Endothelial cell of umbilical vein (primary cell): ENCODE measurements around the gene USP4. TPM values are rescaled to one million over a fixed set of nuclear protein-coding genes. Genes with fewer than 3 reads are reported as not detected.

Experiments
- BruUV-seq: library from RNA; stranded (reverse); fragments of 400-500 nt; replicated peaks from 2 replicates; lab custom pipeline; 2021; lab: Mats Ljungman, UMichigan
- CTCF ChIA-PET: fragments of 300-600, 350-600 bp; sonication (Branson Sonifier 250); formaldehyde crosslinking; loops from one replicate; lab custom pipeline; 2021; ENCODE audit warnings: antibody characterized with exemption, inconsistent platforms; lab: Charles Lee
- POLR2A ChIA-PET: fragments of 300-600, 350-600 bp; sonication (Branson Sonifier 250); formaldehyde crosslinking; loops from one replicate; lab custom pipeline; 2021; ENCODE audit warnings: antibody characterized with exemption, inconsistent platforms; lab: Charles Lee
- DNase-seq: peaks from one replicate; pipeline ENCODE4 v3.0.0-alpha.2; 2011; ENCODE audit warnings: low read depth, low spot score
- FAIRE-seq: peaks from 2 replicates; lab custom pipeline; 2011; peaks lifted over from hg19 to GRCh38; lab: Jason Lieb, UNC
- H2AFZ ChIP-seq: 2 replicates; pipeline ENCODE4 v1.6.0; 2012; ENCODE audit warnings: low read depth, low read length, control low read depth, inconsistent platforms
- H3K27ac ChIP-seq: 2 replicates; pipeline ENCODE4 v1.5.1; 2011; ENCODE audit warnings: low read depth, mild to moderate bottlenecking, control low read depth, low read length, moderate library complexity; ENCODE audit not compliant: insufficient read depth
- H3K27me3 ChIP-seq, 2 experiments: 2 replicates each; pipeline versions ENCODE4 v1.6.0 to v1.6.1; 2011; ENCODE audit warnings: low read length in 2 of 2, mixed read lengths in 1 of 2; ENCODE audit not compliant: control insufficient read depth in 2 of 2, insufficient read depth in 2 of 2
- H3K36me3 ChIP-seq, 2 experiments: 2 replicates in 1 of 2; 3 replicates in 1 of 2; pipeline ENCODE4 v1.5.1; 2011; ENCODE audit warnings: low read length in 2 of 2, mild to moderate bottlenecking in 1 of 2, moderate library complexity in 1 of 2; ENCODE audit not compliant: control insufficient read depth in 2 of 2, insufficient read depth in 2 of 2; ENCODE audit errors: extremely low read depth in 1 of 2
- H3K4me1 ChIP-seq: 3 replicates; pipeline ENCODE4 v1.5.1; 2011; ENCODE audit warnings: mild to moderate bottlenecking, low read length; ENCODE audit not compliant: control insufficient read depth, insufficient read depth; ENCODE audit errors: extremely low read depth
- H3K4me2 ChIP-seq: 2 replicates; pipeline ENCODE4 v1.6.1; 2011; ENCODE audit warnings: low read length, control low read depth, mixed read lengths; ENCODE audit not compliant: insufficient read depth
- H3K4me3 ChIP-seq, 3 experiments: fragments of 200-600 bp in 1 of 3; sonication (generic), shearing (Covaris generic) in 1 of 3; replicated peaks in 1 of 3; 2 replicates each; pipeline ENCODE4 v1.5.1; 2011 to 2016; ENCODE audit warnings: control low read depth in 3 of 3, low read length in 3 of 3, mild to moderate bottlenecking in 2 of 3, inconsistent platforms in 1 of 3, low read depth in 1 of 3, moderate library complexity in 1 of 3; ENCODE audit not compliant: insufficient read depth in 1 of 3
- H3K79me2 ChIP-seq: 2 replicates; pipeline ENCODE4 v1.6.0; 2012; ENCODE audit warnings: low read length, inconsistent platforms; ENCODE audit not compliant: control insufficient read depth, insufficient read depth
- H3K9ac ChIP-seq: replicated peaks from 2 replicates; pipeline ENCODE3; 2011; ENCODE audit warnings: low read length, control low read depth; ENCODE audit not compliant: insufficient read depth; ENCODE audit errors: extremely low read depth
- H3K9me1 ChIP-seq: replicated peaks from 3 replicates; pipeline ENCODE4 v1.6.0; 2011; ENCODE audit warnings: mild to moderate bottlenecking, low read length; ENCODE audit not compliant: control insufficient read depth, insufficient read depth; ENCODE audit errors: extremely low read depth
- H3K9me3 ChIP-seq: replicated peaks from 2 replicates; pipeline ENCODE4 v1.5.1; 2012; ENCODE audit warnings: low read length, inconsistent platforms; ENCODE audit not compliant: control insufficient read depth, insufficient read depth
- H4K20me1 ChIP-seq: replicated peaks from 2 replicates; pipeline ENCODE3; 2011; ENCODE audit warnings: mild to moderate bottlenecking, low read length; ENCODE audit not compliant: control insufficient read depth, insufficient read depth; ENCODE audit errors: extremely low read depth
- EZH2 ChIP-seq: IDR thresholded peaks from 2 replicates; pipeline ENCODE4 v1.6.1; 2012; ENCODE audit warnings: borderline replicate concordance, low read depth, mild to moderate bottlenecking, moderate library complexity, low read length, inconsistent platforms; ENCODE audit not compliant: severe bottlenecking
- FOS ChIP-seq: IDR thresholded peaks from 2 replicates; pipeline ENCODE4 v1.6.1; 2011; ENCODE audit warnings: mild to moderate bottlenecking, low read length, moderate library complexity, borderline replicate concordance; ENCODE audit not compliant: insufficient read depth
- GATA2 ChIP-seq: IDR thresholded peaks from 2 replicates; pipeline ENCODE4 v1.7.0; 2011; ENCODE audit warnings: low read depth, mild to moderate bottlenecking, moderate library complexity, mixed read lengths, low read length; ENCODE audit not compliant: insufficient read length, insufficient read depth
- JUN ChIP-seq: IDR thresholded peaks from 2 replicates; pipeline ENCODE4 v1.6.1; 2011; ENCODE audit warnings: borderline replicate concordance, low read depth; ENCODE audit not compliant: insufficient read length, insufficient read depth
- MAX ChIP-seq: IDR thresholded peaks from 2 replicates; pipeline ENCODE4 v1.6.1; 2011; ENCODE audit not compliant: insufficient read depth, insufficient read length
- MYC ChIP-seq: IDR thresholded peaks from one replicate; pipeline ENCODE4 v1.6.1; 2011; ENCODE audit warnings: mild to moderate bottlenecking, low read depth, low read length
- POLR2A ChIP-seq: IDR thresholded peaks from 2 replicates; pipeline ENCODE4 v1.6.1; 2012; ENCODE audit warnings: low read depth, mild to moderate bottlenecking, control low read depth, low read length
- POLR2AphosphoS5 ChIP-seq: IDR thresholded peaks from 2 replicates; pipeline ENCODE4 v1.6.1; 2012; ENCODE audit warnings: low read depth, mild to moderate bottlenecking, control low read depth, low read length, moderate library complexity; ENCODE audit not compliant: insufficient read depth
- dilution Hi-C: fragments of 300-500 bp; cut with MboI; formaldehyde crosslinking; loops from one replicate; pipeline ENCODE4 v1.15.0; 2019; ENCODE audit warnings: low sequenced_read_pairs; ENCODE audit not compliant: extremely low pct_ligation_motif_present
- intact Hi-C: fragments of 100-400 bp; cut with micrococcal nuclease; formaldehyde crosslinking; loops from one replicate; pipeline ENCODE4 v1.10.0; 2022
- polyA plus RNA-seq, 4 experiments: library from polyadenylated mRNA; depleted of rRNA in 3 of 4; stranded (reverse) in 3 of 4; unstranded in 1 of 4; fragments of >200 nt; gene quantifications; 2 replicates each; pipeline versions ENCODE4 v1.2.1 to v1.2.3, GENCODE V29; 2011 to 2012; ENCODE audit warnings: missing spikeins in 1 of 4
- total RNA-seq: library from RNA; stranded (reverse); gene quantifications from 2 replicates; pipeline ENCODE4 v1.2.3, GENCODE V29; 2021
- TF ChIP-seq, protein P1 (sequence below), 2 donors: IDR thresholded peaks; 1 replicate in 1 of 2; 2 replicates in 1 of 2; pipeline ENCODE4 v1.5.1; 2011; ENCODE audit warnings: low read length in 2 of 2, mild to moderate bottlenecking in 2 of 2, moderate library complexity in 2 of 2, control low read depth in 1 of 2, inconsistent platforms in 1 of 2, low read depth in 1 of 2; ENCODE audit not compliant: insufficient read depth in 1 of 2; ENCODE audit errors: extremely low read depth in 1 of 2

The USP4 gene
- total and polyA plus RNA-seq, 2 donors (not counting 3 experiments of a cell fraction or from before 2014, with no cell fraction given), result 39.1 to 61.3 TPM

GRCh38 chr3:49260806-49261324 is 79.0 kb downstream of the USP4 start:
- H3K27ac ChIP-seq, result no peak overlapping the region
- H3K36me3 ChIP-seq, result no peaks in the 10 kb centered on the region
- no peaks in the 10 kb centered on the region for H3K4me1 ChIP-seq
- H4K20me1 ChIP-seq, result no peaks in the 10 kb centered on the region
- no peaks in the 10 kb centered on the region for H3K9me1 ChIP-seq
- FAIRE-seq, result no peak
- DNase-seq, result no peak
- BruUV-seq, result no TSS peak
- POLR2A ChIA-PET, result no interaction called here
- no peaks in the 10 kb centered on the region for H3K27me3 ChIP-seq
- no peak overlapping the region for H3K9ac ChIP-seq
- no peak overlapping the region for H3K4me3 ChIP-seq
- H3K4me2 ChIP-seq, result no peak overlapping the region
- dilution Hi-C loops, result no loop called here
- CTCF ChIA-PET, result no interaction called here
- intact Hi-C loops, result no loop called here
- no peaks in the 10 kb centered on the region for H3K9me3 ChIP-seq
- H3K79me2 ChIP-seq, result no peaks in the 10 kb centered on the region
- H2AFZ ChIP-seq, result no peak overlapping the region
- TF ChIP-seq MYC (no peak), FOS (no peak), POLR2A (no peak), MAX (no peak), POLR2AphosphoS5 (no peak), JUN (no peak), GATA2 (no peak), EZH2 (no peak)
- TF ChIP-seq, protein P1, sequence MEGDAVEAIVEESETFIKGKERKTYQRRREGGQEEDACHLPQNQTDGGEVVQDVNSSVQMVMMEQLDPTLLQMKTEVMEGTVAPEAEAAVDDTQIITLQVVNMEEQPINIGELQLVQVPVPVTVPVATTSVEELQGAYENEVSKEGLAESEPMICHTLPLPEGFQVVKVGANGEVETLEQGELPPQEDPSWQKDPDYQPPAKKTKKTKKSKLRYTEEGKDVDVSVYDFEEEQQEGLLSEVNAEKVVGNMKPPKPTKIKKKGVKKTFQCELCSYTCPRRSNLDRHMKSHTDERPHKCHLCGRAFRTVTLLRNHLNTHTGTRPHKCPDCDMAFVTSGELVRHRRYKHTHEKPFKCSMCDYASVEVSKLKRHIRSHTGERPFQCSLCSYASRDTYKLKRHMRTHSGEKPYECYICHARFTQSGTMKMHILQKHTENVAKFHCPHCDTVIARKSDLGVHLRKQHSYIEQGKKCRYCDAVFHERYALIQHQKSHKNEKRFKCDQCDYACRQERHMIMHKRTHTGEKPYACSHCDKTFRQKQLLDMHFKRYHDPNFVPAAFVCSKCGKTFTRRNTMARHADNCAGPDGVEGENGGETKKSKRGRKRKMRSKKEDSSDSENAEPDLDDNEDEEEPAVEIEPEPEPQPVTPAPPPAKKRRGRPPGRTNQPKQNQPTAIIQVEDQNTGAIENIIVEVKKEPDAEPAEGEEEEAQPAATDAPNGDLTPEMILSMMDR (IDR thresholded peaks at IDR 0.05; ENCODE audit: extremely low read depth in 1 of 2, insufficient read depth in 1 of 2, low read depth in 1 of 2, low read length in 2 of 2), result no peak
